ENCODE data around the gene GOPC. TPM values are rescaled to one million over a fixed set of nuclear protein-coding genes. Genes with fewer than 3 reads are reported as not detected.

The GOPC gene
- total RNA-seq, 2 experiments from 2014 or later = 13.3 to 15.5 TPM

GRCh38 chr6:117615750-117616390, 13.6 kb upstream of the GOPC start:
- intact Hi-C loops (cut with DNase I, micrococcal nuclease) = loop anchor here in 1 of 2 experiments (5.0 kb wide), 1 partner anchor 61 kb away; the partner anchor contains the start of gene NUS1
- Mint-ChIP-seq H3K27ac (peak overlapping the region; percentile 66), H3K4me1 (peaks cover 21% of the 10 kb centered on the region), H3K36me3 (ENCODE audit: low read depth) (no peaks in the 10 kb centered on the region), H3K27me3 (peaks cover 5% of the 10 kb centered on the region), H3K4me3 (no peak overlapping the region), H3K9me3 (ENCODE audit: low read depth) (peaks cover 2% of the 10 kb centered on the region)
- CTCF ChIA-PET = no interaction called here
- POLR2A ChIA-PET = no interaction called here
- ATAC-seq (no peak), DNase-seq (no peak)

DNA sequence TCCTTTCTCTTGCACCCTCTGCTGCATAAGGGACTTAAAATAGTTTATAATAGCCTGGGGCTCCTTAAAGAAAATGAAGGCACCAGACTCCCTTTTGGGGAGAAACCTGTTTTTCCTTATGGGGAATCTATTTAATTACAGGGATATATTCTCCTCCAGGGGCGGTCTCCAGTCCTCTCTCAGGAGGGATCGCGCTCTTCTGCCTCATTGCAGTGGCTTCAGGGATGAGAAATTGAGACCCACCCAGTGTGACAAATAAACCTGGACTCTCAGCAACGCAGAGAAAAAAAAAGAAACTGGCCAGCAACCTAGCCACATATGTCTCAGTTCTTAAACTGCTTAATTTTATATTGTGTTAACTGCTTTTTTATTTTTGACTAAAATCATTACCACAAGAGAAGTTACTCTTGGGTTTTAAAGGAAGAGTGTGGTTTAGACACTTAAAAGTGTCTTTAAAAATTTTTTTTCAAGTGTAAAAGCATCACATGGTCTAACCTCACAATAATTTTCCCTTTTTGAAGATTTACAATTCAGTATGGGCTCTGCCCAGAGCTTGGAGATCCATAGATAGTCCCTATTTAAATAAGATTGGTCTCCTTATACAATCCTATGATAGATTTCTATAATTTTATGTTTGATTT, 11.7 kb upstream of the GOPC start:
- intact Hi-C loops (cut with DNase I, micrococcal nuclease) = no loop called here
- no peak for ATAC-seq
- Mint-ChIP-seq H3K4me3 (no peak overlapping the region), H3K27me3 (peaks cover 5% of the 10 kb centered on the region), H3K27ac (no peak overlapping the region), H3K4me1 (peaks cover 21% of the 10 kb centered on the region), H3K9me3 (ENCODE audit: low read depth) (peaks cover 2% of the 10 kb centered on the region), H3K36me3 (ENCODE audit: low read depth) (no peaks in the 10 kb centered on the region)
- DNase-seq = no peak
- ChIA-PET CTCF (no interaction called here), POLR2A (interaction anchor here (0.6 kb wide), 1 partner anchor 10 kb away, joined by 5 read pairs; no protein-coding TSS in a partner anchor)

DNA sequence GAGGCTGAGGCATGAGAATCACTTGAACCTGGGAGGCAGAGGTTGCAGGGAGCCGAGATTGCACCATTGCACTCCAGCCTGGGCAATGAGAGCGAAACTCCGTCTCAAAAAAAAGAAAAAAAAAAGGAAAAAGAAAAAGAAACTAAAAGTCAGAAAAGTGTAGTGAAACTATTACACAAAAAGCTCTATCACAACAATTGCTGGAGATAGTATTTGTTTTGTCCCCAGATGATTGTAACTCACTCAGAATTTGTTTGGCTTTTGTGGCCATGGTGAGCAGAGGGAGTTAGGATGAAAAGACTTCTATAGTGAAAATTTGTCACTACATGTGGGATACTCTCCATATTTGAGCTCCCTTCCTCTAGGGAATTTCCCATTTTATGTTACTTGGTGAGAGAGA, 5.2 kb upstream of the GOPC start:
- intact Hi-C loops (cut with DNase I, micrococcal nuclease) = loop anchor here in 1 of 2 experiments (10.0 kb wide), 1 partner anchor 297 kb away; the partner anchor contains the start of gene SLC35F1

GRCh38 chr6:117605169-117605826, 3.0 kb upstream of the GOPC start:
- ATAC-seq = peak; percentile 28
- Mint-ChIP-seq H3K4me3 (no peak overlapping the region), H3K27ac (no peak overlapping the region), H3K4me1 (peaks cover 15% of the 10 kb centered on the region), H3K9me3 (ENCODE audit: low read depth) (no peaks in the 10 kb centered on the region), H3K36me3 (ENCODE audit: low read depth) (peaks cover 1% of the 10 kb centered on the region), H3K27me3 (peaks cover 5% of the 10 kb centered on the region)
- intact Hi-C loops (cut with DNase I, micrococcal nuclease) = loop anchor here (1.0 to 10.0 kb wide), 5 partner anchors 48 to 300 kb away; partner anchors contain the start of genes DCBLD1 (in 1 of the 2) and SLC35F1 (in 1 of the 2)
- ChIA-PET CTCF (interaction anchor here (0.9 to 5.2 kb wide), 16 partner anchors 11 to 260 kb away, joined by 3 to 58 read pairs (median 3); no protein-coding TSS in a partner anchor), POLR2A (no interaction called here)
- peak; percentile 64 for DNase-seq

More for the DNA sequence above, 5.2 kb upstream of the GOPC start:
- CTCF ChIA-PET = interaction anchor here (0.7 to 5.2 kb wide), 7 partner anchors 37 to 264 kb away, joined by 3 to 58 read pairs (median 3); no protein-coding TSS in a partner anchor
- Mint-ChIP-seq H3K4me1 (peaks cover 11% of the 10 kb centered on the region), H3K4me3 (no peak overlapping the region), H3K27ac (no peak overlapping the region), H3K27me3 (peaks cover 8% of the 10 kb centered on the region), H3K36me3 (ENCODE audit: low read depth) (no peaks in the 10 kb centered on the region), H3K9me3 (ENCODE audit: low read depth) (no peaks in the 10 kb centered on the region)
- ATAC-seq = no peak
- no peak for DNase-seq
- POLR2A ChIA-PET = no interaction called here

DNA sequence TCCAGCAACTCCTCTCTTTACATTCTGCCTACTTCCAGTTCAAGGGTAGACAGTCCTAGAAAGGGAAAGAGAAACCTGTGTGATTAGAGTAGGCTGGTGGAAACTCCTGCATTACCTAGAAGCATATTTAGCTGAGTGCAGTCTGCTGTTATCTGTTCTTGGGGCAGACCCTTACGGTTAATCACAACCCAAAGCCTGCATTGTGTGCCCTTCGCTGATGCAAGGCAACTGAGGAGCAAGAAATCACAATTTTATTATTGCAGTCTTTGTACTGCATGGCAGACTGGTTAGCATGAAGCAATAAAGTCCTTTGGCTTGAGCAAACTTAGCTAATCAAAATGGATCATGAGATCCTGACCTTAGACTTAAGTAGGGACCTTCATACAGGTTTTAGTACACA, 1.5 kb upstream of the GOPC start:
- peaks cover 25% of the 10 kb centered on the region for H3K4me1 Mint-ChIP-seq
- ATAC-seq = no peak
- H3K4me3 Mint-ChIP-seq = no peak overlapping the region
- no peaks in the 10 kb centered on the region for H3K9me3 Mint-ChIP-seq (ENCODE audit: low read depth)
- POLR2A ChIA-PET = interaction anchor here (0.5 to 0.9 kb wide), 2 partner anchors 135 to 154 kb away, joined by 3 read pairs; no protein-coding TSS in a partner anchor
- intact Hi-C loops (cut with DNase I, micrococcal nuclease) = loop anchor here (2.0 to 10.0 kb wide), 7 partner anchors 47 to 1352 kb away; partner anchors contain the start of genes ASF1A (in 1 of the 2), MCM9 (in 1 of the 2), SLC35F1 (in 1 of the 2) and TSPYL4 (in 1 of the 2)
- peaks cover 11% of the 10 kb centered on the region for H3K36me3 Mint-ChIP-seq (ENCODE audit: low read depth)
- CTCF ChIA-PET = interaction anchor here (0.7 to 5.2 kb wide), 14 partner anchors 10 to 258 kb away, joined by 3 to 58 read pairs (median 4); no protein-coding TSS in a partner anchor
- H3K27ac Mint-ChIP-seq = no peak overlapping the region
- DNase-seq = no peak
- peaks cover 5% of the 10 kb centered on the region for H3K27me3 Mint-ChIP-seq

- ATAC-seq (no peak), DNase-seq (no peak)
- Mint-ChIP-seq H3K9me3 (ENCODE audit: low read depth) (no peaks in the 10 kb centered on the region), H3K27me3 (peaks cover 3% of the 10 kb centered on the region), H3K4me1 (peaks cover 30% of the 10 kb centered on the region), H3K27ac (peak overlapping the region; percentile 99), H3K4me3 (peak overlapping the region; percentile 99), H3K36me3 (ENCODE audit: low read depth) (peaks cover 18% of the 10 kb centered on the region)
- CTCF ChIA-PET = interaction anchor here (0.5 to 5.2 kb wide), 9 partner anchors 19 to 153 kb away, joined by 3 to 58 read pairs (median 3); no protein-coding TSS in a partner anchor
- intact Hi-C loops (cut with DNase I, micrococcal nuclease) = loop anchor here (1.0 to 10.0 kb wide), 11 partner anchors 34 to 1351 kb away; partner anchors contain the start of genes NUS1 (in 2 of the 2), ASF1A (in 1 of the 2), CEP85L (in 1 of the 2) and DCBLD1 (in 1 of the 2)
- POLR2A ChIA-PET = interaction anchor here (0.6 to 0.9 kb wide), 6 partner anchors 35 to 162 kb away, joined by 3 to 4 read pairs (median 3); no protein-coding TSS in a partner anchor
These were observed 733 bp upstream of the GOPC start for GRCh38 chr6:117602899-117603588.

DNA sequence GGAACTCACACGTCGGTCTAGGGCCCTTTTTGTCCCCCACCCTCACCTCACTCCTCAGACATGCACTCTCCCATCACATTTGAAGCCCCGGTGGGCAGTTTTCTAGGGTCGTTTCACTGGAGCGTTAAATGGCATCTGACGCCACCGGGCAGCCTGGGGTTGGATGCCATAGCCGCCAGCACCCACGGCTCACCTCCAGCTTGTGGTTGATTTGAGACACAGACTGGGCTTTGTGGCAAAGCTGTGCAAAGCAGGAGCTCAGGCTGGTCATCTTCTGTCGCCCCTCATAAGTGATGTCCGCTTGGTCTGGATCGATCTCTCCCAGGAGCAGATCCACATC, 530 bp downstream of the GOPC start:
- ATAC-seq = no peak
- Mint-ChIP-seq H3K36me3 (ENCODE audit: low read depth) (peaks cover 29% of the 10 kb centered on the region), H3K27ac (peak overlapping the region; percentile 99), H3K4me1 (peaks cover 30% of the 10 kb centered on the region), H3K4me3 (peak overlapping the region; percentile 99), H3K27me3 (no peaks in the 10 kb centered on the region), H3K9me3 (ENCODE audit: low read depth) (no peaks in the 10 kb centered on the region)
- intact Hi-C loops (cut with DNase I, micrococcal nuclease) = loop anchor here (1.0 to 10.0 kb wide), 11 partner anchors 32 to 1349 kb away; partner anchors contain the start of genes NUS1 (in 2 of the 2), ASF1A (in 1 of the 2), CEP85L (in 1 of the 2) and DCBLD1 (in 1 of the 2)
- POLR2A ChIA-PET = interaction anchor here (0.9 kb wide), 2 partner anchors 13 to 33 kb away, joined by 3 to 4 read pairs; no protein-coding TSS in a partner anchor
- peak; percentile 35 for DNase-seq
- CTCF ChIA-PET = interaction anchor here (0.7 to 2.1 kb wide), 7 partner anchors 16 to 256 kb away, joined by 3 to 10 read pairs (median 4); no protein-coding TSS in a partner anchor

- POLR2A ChIA-PET = no interaction called here
- CTCF ChIA-PET = interaction anchor here (0.8 to 1.1 kb wide), 3 partner anchors 11 to 79 kb away, joined by 3 read pairs; no protein-coding TSS in a partner anchor
These were observed 2.1 kb downstream of the GOPC start for GRCh38 chr6:117600008-117600743.

DNA sequence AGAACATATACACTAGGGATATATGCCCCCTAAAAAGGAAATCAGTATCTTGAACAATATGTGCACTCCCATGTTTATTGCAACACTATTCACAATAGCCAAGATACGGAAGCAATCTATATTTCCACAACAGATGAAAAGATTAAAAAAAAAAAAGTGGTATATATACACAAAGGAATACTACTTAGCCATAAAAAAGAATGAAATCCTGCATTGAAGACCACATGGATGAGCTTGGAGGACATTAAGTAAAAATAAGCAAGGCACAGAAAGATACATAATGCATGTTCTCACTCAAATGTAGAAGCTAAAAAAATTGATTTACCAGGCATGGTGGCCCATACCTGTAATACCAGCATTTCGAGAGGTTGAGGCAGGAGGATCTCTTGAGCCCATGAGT, 4.6 kb downstream of the GOPC start:
- CTCF ChIA-PET = interaction anchor here (0.7 to 2.1 kb wide), 3 partner anchors 14 to 384 kb away, joined by 4 to 5 read pairs (median 5); no protein-coding TSS in a partner anchor
- Mint-ChIP-seq H3K36me3 (ENCODE audit: low read depth) (peaks cover 43% of the 10 kb centered on the region), H3K27ac (no peak overlapping the region), H3K9me3 (ENCODE audit: low read depth) (peaks cover 3% of the 10 kb centered on the region), H3K4me3 (no peak overlapping the region), H3K4me1 (peaks cover 34% of the 10 kb centered on the region), H3K27me3 (no peaks in the 10 kb centered on the region)
- intact Hi-C loops (cut with DNase I, micrococcal nuclease) = no loop called here
- POLR2A ChIA-PET = interaction anchor here (0.6 kb wide), 1 partner anchor 35 kb away, joined by 3 read pairs; no protein-coding TSS in a partner anchor
- DNase-seq (no peak), ATAC-seq (no peak)

More at GRCh38 chr6:117600008-117600743, 2.1 kb downstream of the GOPC start:
- ATAC-seq (no peak), DNase-seq (peak; percentile 34)
- peaks cover 43% of the 10 kb centered on the region for H3K36me3 Mint-ChIP-seq (ENCODE audit: low read depth)
- intact Hi-C loops (cut with DNase I, micrococcal nuclease) = loop anchor here (5.0 to 10.0 kb wide), 4 partner anchors 305 to 1348 kb away; partner anchors contain the start of genes ASF1A (in 1 of the 2), SLC35F1 (in 1 of the 2), TSPYL4 (in 1 of the 2) and ZUP1 (in 1 of the 2)
- peaks cover 40% of the 10 kb centered on the region for H3K4me1 Mint-ChIP-seq
- peak overlapping the region; percentile 3 for H3K27ac Mint-ChIP-seq
- no peaks in the 10 kb centered on the region for H3K27me3 Mint-ChIP-seq
- peak overlapping the region; percentile 99 for H3K4me3 Mint-ChIP-seq
- H3K9me3 Mint-ChIP-seq (ENCODE audit: low read depth) = peaks cover 3% of the 10 kb centered on the region
